ENCODE data around the gene HDAC4.

DNA sequence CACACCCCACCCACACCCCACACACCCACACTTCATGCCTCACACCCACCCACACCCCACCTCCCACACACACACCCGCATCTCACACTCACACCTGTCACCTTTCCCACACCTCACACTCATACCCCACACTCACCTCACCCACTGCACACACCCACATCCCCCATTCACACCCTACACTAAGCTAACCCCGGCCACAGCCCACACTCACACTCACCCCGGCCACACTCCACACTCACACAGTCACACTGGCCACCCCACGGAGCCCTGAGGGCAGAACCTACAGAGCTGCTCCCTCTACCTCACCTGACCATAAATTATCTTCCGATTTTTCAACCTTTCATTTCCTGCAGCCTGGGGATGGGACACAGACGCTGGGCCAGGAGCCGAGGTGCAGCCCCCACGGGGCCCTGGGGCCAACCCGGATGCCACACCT is 241.3 kb downstream of the HDAC4 start:
- TF ChIP-seq GATA3 (IDR thresholded peaks at IDR 0.05; ENCODE audit: low read depth, low read length) = no peak
- TF ChIP-seq GATA2 (IDR thresholded peaks at IDR 0.05; ENCODE audit: low read depth, low read length) = no peak

All from SH-SY5Y (cell line).